ENCODE measurements around the gene S100A5.

Gene S100A5

DNA sequence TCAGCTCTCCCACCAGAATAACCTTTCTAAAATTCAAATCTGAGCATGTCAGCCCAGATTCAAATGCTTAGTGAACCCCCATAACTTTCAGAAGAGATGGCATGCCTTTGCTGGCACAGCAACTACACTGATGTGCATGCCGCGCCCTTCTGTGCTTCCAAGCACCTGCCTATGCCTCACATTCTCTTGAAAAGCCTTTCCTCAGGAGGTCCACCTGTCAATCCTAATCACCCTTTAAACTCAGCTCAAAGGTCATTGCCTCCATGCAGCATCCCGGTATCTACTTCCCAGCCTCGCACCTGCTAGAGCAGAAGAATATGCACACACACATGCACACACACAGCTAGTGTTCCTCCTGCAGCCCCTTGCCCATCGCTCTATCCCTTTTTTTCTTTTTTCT, 30.1 kb upstream of the S100A5 start:
- Histone ChIP-seq H3K4me1 (ENCODE audit: insufficient read depth, low read length) (peaks cover 14% of the 10 kb centered on the region), H2AFZ (ENCODE audit: low read depth, low read length) (no peak overlapping the region), H3K4me3 (ENCODE audit: low read depth in 1 of 2, low read length in 2 of 2) (no peak overlapping the region), H3K27ac (ENCODE audit: low read length) (no peak overlapping the region), H4K20me1 (ENCODE audit: insufficient read depth, low read length) (no peaks in the 10 kb centered on the region), H3K27me3 (ENCODE audit: insufficient read depth, low read length, poor library complexity) (no peaks in the 10 kb centered on the region), H3K9ac (ENCODE audit: low read depth, low read length) (no peak overlapping the region), H3K79me2 (ENCODE audit: insufficient read depth, low read length) (no peaks in the 10 kb centered on the region), H3K4me2 (ENCODE audit: insufficient read depth, low read length) (no peak overlapping the region), H3K36me3 (ENCODE audit: insufficient read depth, low read length) (no peaks in the 10 kb centered on the region), H3K9me3 (ENCODE audit: insufficient read depth, low read length, severe bottlenecking) (no peaks in the 10 kb centered on the region)
- no peak for DNase-seq
- TF ChIP-seq, protein P1, sequence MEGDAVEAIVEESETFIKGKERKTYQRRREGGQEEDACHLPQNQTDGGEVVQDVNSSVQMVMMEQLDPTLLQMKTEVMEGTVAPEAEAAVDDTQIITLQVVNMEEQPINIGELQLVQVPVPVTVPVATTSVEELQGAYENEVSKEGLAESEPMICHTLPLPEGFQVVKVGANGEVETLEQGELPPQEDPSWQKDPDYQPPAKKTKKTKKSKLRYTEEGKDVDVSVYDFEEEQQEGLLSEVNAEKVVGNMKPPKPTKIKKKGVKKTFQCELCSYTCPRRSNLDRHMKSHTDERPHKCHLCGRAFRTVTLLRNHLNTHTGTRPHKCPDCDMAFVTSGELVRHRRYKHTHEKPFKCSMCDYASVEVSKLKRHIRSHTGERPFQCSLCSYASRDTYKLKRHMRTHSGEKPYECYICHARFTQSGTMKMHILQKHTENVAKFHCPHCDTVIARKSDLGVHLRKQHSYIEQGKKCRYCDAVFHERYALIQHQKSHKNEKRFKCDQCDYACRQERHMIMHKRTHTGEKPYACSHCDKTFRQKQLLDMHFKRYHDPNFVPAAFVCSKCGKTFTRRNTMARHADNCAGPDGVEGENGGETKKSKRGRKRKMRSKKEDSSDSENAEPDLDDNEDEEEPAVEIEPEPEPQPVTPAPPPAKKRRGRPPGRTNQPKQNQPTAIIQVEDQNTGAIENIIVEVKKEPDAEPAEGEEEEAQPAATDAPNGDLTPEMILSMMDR (IDR thresholded peaks at IDR 0.05; ENCODE audit: borderline replicate concordance, extremely low read depth, low read length, poor library complexity, severe bottlenecking), result no peak
- no peak for TF ChIP-seq EZH2 (IDR thresholded peaks at IDR 0.05; ENCODE audit: borderline replicate concordance, low read depth, low read length, severe bottlenecking)
- ATAC-seq (ENCODE audit: insufficient read depth, low read depth), result no peak

DNA sequence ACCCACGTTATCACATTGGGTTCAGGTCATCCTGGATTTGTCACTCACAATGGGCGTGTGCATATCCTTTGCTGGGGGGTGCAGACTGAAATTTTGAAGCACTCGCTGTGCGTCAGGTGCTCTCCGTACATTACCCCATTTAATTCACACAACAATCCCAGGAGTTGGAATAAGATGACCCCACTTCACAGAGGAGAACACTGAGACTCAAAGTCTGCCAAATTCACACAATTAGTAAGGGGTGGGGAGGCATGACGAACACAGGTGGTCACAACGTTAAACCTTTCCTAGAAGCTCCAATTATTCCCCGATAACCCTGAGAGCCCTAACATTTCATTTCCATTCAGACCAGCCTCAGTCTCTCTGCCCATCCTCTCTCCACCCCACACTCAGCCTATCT, 28.7 kb upstream of the S100A5 start:
- H3K27ac ChIP-seq (ENCODE audit: low read length), result no peak overlapping the region
- H3K27me3 ChIP-seq (ENCODE audit: insufficient read depth, low read length, poor library complexity), result no peaks in the 10 kb centered on the region
- no peaks in the 10 kb centered on the region for H3K9me3 ChIP-seq (ENCODE audit: insufficient read depth, low read length, severe bottlenecking)
- H3K79me2 ChIP-seq (ENCODE audit: insufficient read depth, low read length), result no peaks in the 10 kb centered on the region
- ATAC-seq (ENCODE audit: insufficient read depth, low read depth) (no peak), DNase-seq (no peak)
- no peak overlapping the region for H3K4me3 ChIP-seq (ENCODE audit: low read depth in 1 of 2, low read length in 2 of 2)
- no peak overlapping the region for H3K4me2 ChIP-seq (ENCODE audit: insufficient read depth, low read length)
- no peaks in the 10 kb centered on the region for H4K20me1 ChIP-seq (ENCODE audit: insufficient read depth, low read length)
- H3K4me1 ChIP-seq (ENCODE audit: insufficient read depth, low read length), result peaks cover 14% of the 10 kb centered on the region
- no peak overlapping the region for H3K9ac ChIP-seq (ENCODE audit: low read depth, low read length)
- no peak overlapping the region for H2AFZ ChIP-seq (ENCODE audit: low read depth, low read length)
- no peaks in the 10 kb centered on the region for H3K36me3 ChIP-seq (ENCODE audit: insufficient read depth, low read length)
- TF ChIP-seq, protein P1 (IDR thresholded peaks at IDR 0.05; ENCODE audit: borderline replicate concordance, extremely low read depth, low read length, poor library complexity, severe bottlenecking), result no peak
- TF ChIP-seq EZH2 (IDR thresholded peaks at IDR 0.05; ENCODE audit: borderline replicate concordance, low read depth, low read length, severe bottlenecking), result no peak

DNA sequence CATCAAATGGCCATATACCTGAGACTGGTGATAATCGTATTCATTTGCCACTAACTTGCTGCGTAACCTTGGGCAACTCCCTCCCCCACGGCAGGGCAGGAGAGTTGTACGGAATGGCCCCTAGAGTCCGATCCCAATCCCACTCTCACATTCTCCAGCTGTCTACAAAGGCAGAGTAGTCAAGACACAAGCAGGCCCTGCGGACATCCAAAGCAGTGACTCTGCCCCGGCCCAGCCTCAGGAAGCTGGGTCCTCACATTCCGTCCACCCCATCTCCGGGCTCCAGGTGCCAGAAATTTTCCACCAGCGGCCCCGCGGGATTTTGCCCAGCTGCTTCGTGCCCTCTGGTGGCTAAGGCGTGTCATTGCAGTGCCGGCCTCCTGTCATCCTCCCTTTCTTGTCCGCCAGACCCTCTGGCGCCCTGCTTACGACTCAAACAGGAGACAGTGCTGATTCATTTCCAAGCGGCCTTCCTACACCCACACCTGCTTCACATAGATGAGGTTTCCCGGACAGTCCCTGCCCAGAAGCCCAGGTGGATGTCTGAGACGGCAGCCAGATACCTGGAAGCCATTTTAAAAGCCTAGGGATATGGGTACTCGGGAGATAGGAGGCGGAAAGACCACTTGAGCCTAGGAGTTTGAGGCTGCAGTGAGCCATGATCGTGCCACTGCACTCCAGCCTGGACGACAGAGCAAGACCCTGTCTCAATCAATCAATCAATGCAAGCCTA, 27.8 kb upstream of the S100A5 start:
- H3K4me1 ChIP-seq (ENCODE audit: insufficient read depth, low read length), result peaks cover 14% of the 10 kb centered on the region
- H2AFZ ChIP-seq (ENCODE audit: low read depth, low read length), result peak overlapping the region; percentile 89
- H3K79me2 ChIP-seq (ENCODE audit: insufficient read depth, low read length), result no peaks in the 10 kb centered on the region
- peak; percentile 65 for ATAC-seq (ENCODE audit: insufficient read depth, low read depth)
- peak overlapping the region; percentile 65 for H3K4me2 ChIP-seq (ENCODE audit: insufficient read depth, low read length)
- peak overlapping the region; percentile 20; the same call in 1 of the 2 replicates for H3K9ac ChIP-seq (ENCODE audit: low read depth, low read length)
- no peaks in the 10 kb centered on the region for H3K36me3 ChIP-seq (ENCODE audit: insufficient read depth, low read length)
- no peak overlapping the region for H3K27ac ChIP-seq (ENCODE audit: low read length)
- H3K4me3 ChIP-seq (ENCODE audit: low read depth in 1 of 2, low read length in 2 of 2), result peak overlapping the region in 1 of 2 experiments; percentile 39; a peak in 2 of 4 replicates
- peak; percentile 78 for DNase-seq
- no peak for TF ChIP-seq EZH2 (IDR thresholded peaks at IDR 0.05; ENCODE audit: borderline replicate concordance, low read depth, low read length, severe bottlenecking)
- TF ChIP-seq, protein P1 (IDR thresholded peaks at IDR 0.05; ENCODE audit: borderline replicate concordance, extremely low read depth, low read length, poor library complexity, severe bottlenecking), result peak; percentile 99
- no peaks in the 10 kb centered on the region for H3K9me3 ChIP-seq (ENCODE audit: insufficient read depth, low read length, severe bottlenecking)
- H3K27me3 ChIP-seq (ENCODE audit: insufficient read depth, low read length, poor library complexity), result no peaks in the 10 kb centered on the region
- no peaks in the 10 kb centered on the region for H4K20me1 ChIP-seq (ENCODE audit: insufficient read depth, low read length)
